Measurements from ENCODE around the gene VGLL4. TPM values are rescaled to one million over a fixed set of nuclear protein-coding genes. Genes with fewer than 3 reads are reported as not detected.
"Not testable (repeated sequence)": the region's sequence is repeated elsewhere in the genome, so short reads cannot be mapped to it uniquely, and the experiment has no call there.

Gene VGLL4
- polyA plus RNA-seq, 1 donor, result 49.6 TPM

GRCh38 chr3:11529281-11529680 lies 114.4 kb downstream of the VGLL4 start:
- no peaks in the 10 kb centered on the region for H3K9me3 ChIP-seq (ENCODE audit: control insufficient read depth, low read depth, low read length)
- DNase-seq, result no peak
- WGBS (ENCODE audit: insufficient coverage, low lambda C conversion rate), result no CpG with 5 or more reads among the region's 4 CpGs
- no peaks in the 10 kb centered on the region for H3K27me3 ChIP-seq (ENCODE audit: control insufficient read depth, insufficient read depth, low read length)
- H3K36me3 ChIP-seq (ENCODE audit: control insufficient read depth, insufficient read depth, low read length), result no peaks in the 10 kb centered on the region
- H3K27ac ChIP-seq (ENCODE audit: low read length), result no peak overlapping the region
- H3K4me1 ChIP-seq (ENCODE audit: control insufficient read depth, insufficient read depth, low read length), result no peaks in the 10 kb centered on the region
- H3K4me3 ChIP-seq (ENCODE audit: low read length), result no peak overlapping the region

GRCh38 chr3:11526121-11526520 lies 117.6 kb downstream of the VGLL4 start:
- DNase-seq; H3K4me1 ChIP-seq (ENCODE audit: control insufficient read depth, insufficient read depth, low read length); H3K27ac ChIP-seq (ENCODE audit: low read length); H3K36me3 ChIP-seq (ENCODE audit: control insufficient read depth, insufficient read depth, low read length); H3K4me3 ChIP-seq (ENCODE audit: low read length); H3K27me3 ChIP-seq (ENCODE audit: control insufficient read depth, insufficient read depth, low read length); H3K9me3 ChIP-seq (ENCODE audit: control insufficient read depth, low read depth, low read length): not testable (repeated sequence)
- no CpG with 5 or more reads among the region's 5 CpGs for WGBS (ENCODE audit: insufficient coverage, low lambda C conversion rate)

- DNase-seq, result no peak
- no peak overlapping the region for H3K27ac ChIP-seq (ENCODE audit: low read length)
These were observed 120.1 kb downstream of the VGLL4 start for GRCh38 chr3:11523572-11524101.

GRCh38 chr3:11522953-11523571 lies 120.7 kb downstream of the VGLL4 start:
- Histone ChIP-seq H3K27me3 (ENCODE audit: control insufficient read depth, insufficient read depth, low read length) (no peaks in the 10 kb centered on the region), H3K4me1 (ENCODE audit: control insufficient read depth, insufficient read depth, low read length) (no peaks in the 10 kb centered on the region), H3K36me3 (ENCODE audit: control insufficient read depth, insufficient read depth, low read length) (no peaks in the 10 kb centered on the region), H3K27ac (ENCODE audit: low read length) (no peak overlapping the region), H3K9me3 (ENCODE audit: control insufficient read depth, low read depth, low read length) (no peaks in the 10 kb centered on the region), H3K4me3 (ENCODE audit: low read length) (no peak overlapping the region)
- DNase-seq, result no peak
- WGBS (ENCODE audit: insufficient coverage, low lambda C conversion rate), result no CpG with 5 or more reads among the region's 8 CpGs

More at GRCh38 chr3:11523572-11524101, 120.1 kb downstream of the VGLL4 start:
- H3K4me1 ChIP-seq (ENCODE audit: control insufficient read depth, insufficient read depth, low read length), result no peaks in the 10 kb centered on the region
- H3K27me3 ChIP-seq (ENCODE audit: control insufficient read depth, insufficient read depth, low read length), result no peaks in the 10 kb centered on the region
- H3K9me3 ChIP-seq (ENCODE audit: control insufficient read depth, low read depth, low read length), result no peaks in the 10 kb centered on the region
- WGBS (ENCODE audit: insufficient coverage, low lambda C conversion rate), result no CpG with 5 or more reads among the region's 7 CpGs
- no peak overlapping the region for H3K4me3 ChIP-seq (ENCODE audit: low read length)
- no peaks in the 10 kb centered on the region for H3K36me3 ChIP-seq (ENCODE audit: control insufficient read depth, insufficient read depth, low read length)

- Histone ChIP-seq H3K4me1 (ENCODE audit: control insufficient read depth, insufficient read depth, low read length) (no peaks in the 10 kb centered on the region), H3K27me3 (ENCODE audit: control insufficient read depth, insufficient read depth, low read length) (no peaks in the 10 kb centered on the region), H3K27ac (ENCODE audit: low read length) (no peak overlapping the region), H3K9me3 (ENCODE audit: control insufficient read depth, low read depth, low read length) (no peaks in the 10 kb centered on the region), H3K4me3 (ENCODE audit: low read length) (no peak overlapping the region), H3K36me3 (ENCODE audit: control insufficient read depth, insufficient read depth, low read length) (no peaks in the 10 kb centered on the region)
- no peak for DNase-seq
- no CpG with 5 or more reads among the region's 5 CpGs for WGBS (ENCODE audit: insufficient coverage, low lambda C conversion rate)
These were observed 121.4 kb downstream of the VGLL4 start for GRCh38 chr3:11522398-11522715.

- no peak for DNase-seq
- H3K4me1 ChIP-seq (ENCODE audit: control insufficient read depth, insufficient read depth, low read length), result no peaks in the 10 kb centered on the region
- H3K36me3 ChIP-seq (ENCODE audit: control insufficient read depth, insufficient read depth, low read length), result no peaks in the 10 kb centered on the region
- H3K9me3 ChIP-seq (ENCODE audit: control insufficient read depth, low read depth, low read length), result no peaks in the 10 kb centered on the region
- H3K27me3 ChIP-seq (ENCODE audit: control insufficient read depth, insufficient read depth, low read length), result no peaks in the 10 kb centered on the region
- H3K4me3 ChIP-seq (ENCODE audit: low read length), result no peak overlapping the region
- WGBS (ENCODE audit: insufficient coverage, low lambda C conversion rate), result no CpG with 5 or more reads among the region's 8 CpGs
- H3K27ac ChIP-seq (ENCODE audit: low read length), result no peak overlapping the region
These were observed 122.5 kb downstream of the VGLL4 start for GRCh38 chr3:11521167-11521566.

- no peaks in the 10 kb centered on the region for H3K36me3 ChIP-seq (ENCODE audit: control insufficient read depth, insufficient read depth, low read length)
- 96% methylated on average over 3 of the region's 6 CpGs for WGBS (ENCODE audit: insufficient coverage, low lambda C conversion rate)
- peaks cover 4% of the 10 kb centered on the region for H3K4me1 ChIP-seq (ENCODE audit: control insufficient read depth, insufficient read depth, low read length)
- no peak for DNase-seq
- no peaks in the 10 kb centered on the region for H3K9me3 ChIP-seq (ENCODE audit: control insufficient read depth, low read depth, low read length)
- no peak overlapping the region for H3K27ac ChIP-seq (ENCODE audit: low read length)
- no peak overlapping the region for H3K4me3 ChIP-seq (ENCODE audit: low read length)
- no peaks in the 10 kb centered on the region for H3K27me3 ChIP-seq (ENCODE audit: control insufficient read depth, insufficient read depth, low read length)
These were observed 126.1 kb downstream of the VGLL4 start for GRCh38 chr3:11517601-11518000.

GRCh38 chr3:11514191-11514821 lies 129.4 kb downstream of the VGLL4 start:
- Histone ChIP-seq H3K27ac (ENCODE audit: low read length) (no peak overlapping the region), H3K4me3 (ENCODE audit: low read length) (no peak overlapping the region), H3K36me3 (ENCODE audit: control insufficient read depth, insufficient read depth, low read length) (no peaks in the 10 kb centered on the region), H3K4me1 (ENCODE audit: control insufficient read depth, insufficient read depth, low read length) (peaks cover 12% of the 10 kb centered on the region), H3K27me3 (ENCODE audit: control insufficient read depth, insufficient read depth, low read length) (no peaks in the 10 kb centered on the region), H3K9me3 (ENCODE audit: control insufficient read depth, low read depth, low read length) (no peaks in the 10 kb centered on the region)
- no CpG with 5 or more reads among the region's 7 CpGs for WGBS (ENCODE audit: insufficient coverage, low lambda C conversion rate)
- DNase-seq, result peak in 1 of 2 donors; percentile 45

- no peak for DNase-seq
- H3K4me1 ChIP-seq (ENCODE audit: control insufficient read depth, insufficient read depth, low read length), result peaks cover 15% of the 10 kb centered on the region
- no peaks in the 10 kb centered on the region for H3K9me3 ChIP-seq (ENCODE audit: control insufficient read depth, low read depth, low read length)
- no CpG with 5 or more reads among the region's 3 CpGs for WGBS (ENCODE audit: insufficient coverage, low lambda C conversion rate)
- H3K36me3 ChIP-seq (ENCODE audit: control insufficient read depth, insufficient read depth, low read length), result no peaks in the 10 kb centered on the region
- no peaks in the 10 kb centered on the region for H3K27me3 ChIP-seq (ENCODE audit: control insufficient read depth, insufficient read depth, low read length)
- H3K27ac ChIP-seq (ENCODE audit: low read length), result no peak overlapping the region
- H3K4me3 ChIP-seq (ENCODE audit: low read length), result no peak overlapping the region
These were observed 129.9 kb downstream of the VGLL4 start for GRCh38 chr3:11513817-11514135.

GRCh38 chr3:11513125-11513816 lies 130.4 kb downstream of the VGLL4 start:
- DNase-seq; H3K27me3 ChIP-seq (ENCODE audit: control insufficient read depth, insufficient read depth, low read length); H3K27ac ChIP-seq (ENCODE audit: low read length); H3K4me3 ChIP-seq (ENCODE audit: low read length); H3K9me3 ChIP-seq (ENCODE audit: control insufficient read depth, low read depth, low read length); H3K36me3 ChIP-seq (ENCODE audit: control insufficient read depth, insufficient read depth, low read length): not testable (repeated sequence)
- peaks cover 20% of the 10 kb centered on the region for H3K4me1 ChIP-seq (ENCODE audit: control insufficient read depth, insufficient read depth, low read length)
- no CpG with 5 or more reads among the region's 27 CpGs for WGBS (ENCODE audit: insufficient coverage, low lambda C conversion rate)
